HG02759 (cell line): ENCODE results near the gene DOK3.

Source experiments
- ATAC-seq: cut with Tn5 transposase; IDR thresholded peaks from one replicate; pipeline ENCODE4 v1.9.1; 2021; ENCODE audit warnings: mild to moderate bottlenecking, moderate library complexity; ENCODE audit not compliant: unreplicated experiment

DOK3 gene

DNA sequence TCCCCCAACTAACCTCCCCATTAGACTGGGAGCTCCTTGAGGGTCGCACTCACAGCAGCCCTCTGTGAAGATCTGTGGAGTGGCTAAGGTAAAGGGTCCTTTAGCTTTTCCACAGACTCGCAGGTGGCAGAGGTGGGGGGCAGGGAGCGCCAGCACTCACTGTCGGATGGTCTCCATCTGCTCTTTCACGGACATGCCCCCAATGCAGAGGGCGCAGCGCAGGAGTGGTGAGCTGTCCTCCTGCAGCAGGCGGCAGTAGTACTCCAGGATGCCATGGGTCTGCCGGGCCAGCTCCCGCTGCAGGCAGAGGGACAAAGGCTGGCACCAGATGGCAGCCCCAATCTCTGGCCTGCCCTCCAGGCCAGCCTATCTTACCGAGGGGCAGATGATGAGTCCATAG is 4.9 kb upstream of the DOK3 start:
- ATAC-seq, result no peak

DNA sequence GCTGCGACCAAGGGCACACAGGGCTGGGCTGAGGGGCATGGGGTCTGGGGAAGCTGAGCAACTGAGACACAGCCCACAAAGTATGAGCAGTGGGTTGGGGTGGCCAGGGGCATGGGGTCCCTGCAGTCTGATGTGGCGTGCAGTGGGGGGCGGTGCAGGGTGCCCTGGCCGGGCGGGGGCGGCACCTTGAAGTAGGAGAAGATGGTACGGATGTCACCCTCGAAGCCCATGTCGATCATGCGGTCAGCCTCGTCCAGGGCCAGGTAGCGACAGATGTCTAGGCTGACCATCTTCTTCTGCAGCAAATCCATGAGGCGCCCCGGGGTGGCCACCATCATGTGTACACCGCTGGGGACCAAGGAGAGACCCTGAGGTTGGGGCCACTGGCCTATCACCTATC is 3.9 kb upstream of the DOK3 start:
- no peak for ATAC-seq

- ATAC-seq, result no peak
Observed at GRCh38 chr5:177512736-177513380, 3.2 kb upstream of the DOK3 start.

DNA sequence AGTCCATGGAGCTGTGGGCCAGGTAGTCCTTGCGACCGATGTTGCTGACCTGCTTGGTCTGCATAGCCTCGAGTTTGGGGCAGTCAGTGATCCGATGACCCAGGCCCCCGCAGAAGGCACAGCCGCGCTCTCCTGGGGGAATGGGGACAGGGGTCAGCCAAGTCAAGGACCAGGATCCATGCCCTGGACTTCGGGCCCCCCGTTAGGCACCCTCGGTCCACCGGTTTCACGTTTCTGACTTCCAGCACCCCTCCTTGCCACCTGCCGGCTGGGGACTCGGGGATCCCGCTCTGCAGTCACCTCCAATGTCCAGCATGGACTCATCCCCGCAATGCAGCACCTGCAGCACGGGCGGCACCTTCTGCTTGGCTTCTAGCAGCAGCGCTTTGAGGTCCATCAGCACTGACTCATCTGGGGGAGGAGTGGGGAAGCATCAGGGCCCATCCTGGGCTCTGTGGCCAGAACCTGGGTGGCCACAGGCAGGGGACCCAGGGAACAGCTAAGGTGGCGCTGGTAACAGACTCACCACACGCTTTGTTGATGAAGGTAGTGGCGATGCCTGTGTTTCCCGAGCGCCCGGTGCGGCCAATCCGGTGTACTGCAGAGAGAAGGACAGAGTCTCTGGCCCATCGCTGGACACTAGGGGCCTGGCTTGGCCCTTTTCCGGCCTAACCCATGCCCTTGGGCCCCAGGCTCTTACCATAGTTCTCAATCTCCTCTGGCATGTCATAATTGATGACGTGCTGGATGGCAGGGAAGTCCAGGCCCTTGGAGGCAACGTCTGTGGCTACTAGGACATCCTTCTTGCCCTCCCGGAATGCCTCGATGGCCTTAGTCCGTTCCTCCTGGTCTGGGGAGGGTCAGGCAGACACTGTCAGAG is 2.4 kb upstream of the DOK3 start:
- no peak for ATAC-seq

- ATAC-seq, result no peak
Observed at GRCh38 chr5:177511181-177511580, 1.6 kb upstream of the DOK3 start.

- peak; percentile 45 for ATAC-seq
Observed at GRCh38 chr5:177510567-177511053, 984 bp upstream of the DOK3 start.

- ATAC-seq, result peak; percentile 37
Observed at GRCh38 chr5:177509991-177510566, 453 bp upstream of the DOK3 start.

- ATAC-seq, result peak; percentile 42
Observed at GRCh38 chr5:177508837-177509236, 789 bp downstream of the DOK3 start.

GRCh38 chr5:177508221-177508611 is 1.4 kb downstream of the DOK3 start:
- no peak for ATAC-seq

GRCh38 chr5:177507596-177508220 is 1.9 kb downstream of the DOK3 start:
- no peak for ATAC-seq

DNA sequence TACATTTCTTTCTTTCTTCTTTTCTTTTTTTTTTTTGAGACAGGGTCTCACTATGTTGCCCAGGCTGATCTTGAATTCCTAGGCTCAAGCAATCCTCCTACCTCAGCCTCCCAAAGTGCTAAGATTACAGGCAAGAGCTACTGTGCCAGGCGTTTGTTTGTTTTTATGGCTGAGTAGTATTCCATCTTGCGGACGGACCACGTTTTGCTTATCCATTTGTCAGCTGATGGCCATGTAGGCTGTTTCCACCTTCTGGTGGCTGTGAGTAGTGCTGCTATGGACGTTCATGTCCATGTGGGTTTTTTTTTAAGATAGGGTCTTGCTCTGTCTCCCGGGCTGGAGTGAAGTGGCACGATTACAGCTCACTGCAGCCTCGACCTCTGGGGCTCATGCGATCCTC is 2.5 kb downstream of the DOK3 start:
- ATAC-seq, result no peak

- ATAC-seq, result no peak
Observed at GRCh38 chr5:177505075-177505474, 4.6 kb downstream of the DOK3 start.

- no peak for ATAC-seq
Observed at GRCh38 chr5:177504086-177505056, 5.3 kb downstream of the DOK3 start.

DNA sequence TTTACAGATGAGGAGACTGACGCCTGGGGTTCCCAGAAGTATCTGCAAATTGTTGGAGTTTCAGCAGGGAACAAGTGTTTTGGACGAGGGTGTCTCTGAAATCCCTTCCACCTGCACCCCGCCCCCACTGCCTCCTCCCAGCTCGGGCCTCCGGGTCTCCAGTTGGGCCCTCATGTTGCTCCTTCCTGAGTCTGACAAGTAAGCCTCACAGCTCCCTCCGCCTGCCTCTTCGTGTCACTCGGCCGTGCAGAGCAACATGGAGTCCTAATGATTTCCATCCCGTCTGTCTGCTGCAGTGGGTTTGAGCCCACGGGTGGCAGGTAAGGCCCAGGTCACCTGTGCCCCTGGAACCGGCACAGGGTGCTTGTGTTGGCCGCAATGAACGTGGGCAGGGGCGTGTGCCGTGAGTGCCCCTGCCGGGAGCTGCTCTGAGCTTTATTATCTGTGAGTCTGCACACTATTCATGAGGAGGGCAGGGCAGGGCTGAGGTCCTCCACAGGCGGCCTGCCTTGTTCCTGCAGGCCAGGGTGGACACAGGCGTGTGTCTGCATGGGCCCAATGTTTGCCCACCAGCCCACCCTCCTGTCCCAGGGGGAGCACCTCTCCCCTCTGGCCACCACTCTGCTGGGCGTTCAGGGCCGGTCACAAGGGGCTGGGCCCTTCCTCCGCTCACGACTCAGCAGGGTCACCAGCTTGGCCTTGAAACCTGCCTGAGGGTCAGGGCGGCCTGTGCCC is 6.1 kb downstream of the DOK3 start:
- ATAC-seq, result no peak

DNA sequence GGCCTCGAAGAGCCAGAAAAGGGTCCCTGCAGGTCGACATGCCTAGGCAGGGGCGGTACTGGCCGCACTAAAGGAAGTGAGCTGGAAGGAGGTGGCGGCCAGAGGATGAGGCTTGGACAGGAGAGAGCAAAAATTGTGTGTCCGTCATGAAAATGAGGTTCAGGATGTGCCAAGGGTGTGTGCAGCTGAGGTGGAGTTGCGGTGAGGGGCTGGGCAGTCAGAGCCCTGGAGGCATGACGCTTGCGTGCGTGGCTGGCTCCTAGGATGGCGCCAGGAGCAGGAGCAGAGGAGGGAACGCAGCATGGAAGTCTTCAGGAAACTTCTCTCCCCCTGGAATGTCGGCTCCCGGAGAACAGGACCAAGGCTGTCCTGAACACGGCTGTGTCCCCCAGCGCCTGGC is 6.7 kb downstream of the DOK3 start:
- ATAC-seq, result no peak

DNA sequence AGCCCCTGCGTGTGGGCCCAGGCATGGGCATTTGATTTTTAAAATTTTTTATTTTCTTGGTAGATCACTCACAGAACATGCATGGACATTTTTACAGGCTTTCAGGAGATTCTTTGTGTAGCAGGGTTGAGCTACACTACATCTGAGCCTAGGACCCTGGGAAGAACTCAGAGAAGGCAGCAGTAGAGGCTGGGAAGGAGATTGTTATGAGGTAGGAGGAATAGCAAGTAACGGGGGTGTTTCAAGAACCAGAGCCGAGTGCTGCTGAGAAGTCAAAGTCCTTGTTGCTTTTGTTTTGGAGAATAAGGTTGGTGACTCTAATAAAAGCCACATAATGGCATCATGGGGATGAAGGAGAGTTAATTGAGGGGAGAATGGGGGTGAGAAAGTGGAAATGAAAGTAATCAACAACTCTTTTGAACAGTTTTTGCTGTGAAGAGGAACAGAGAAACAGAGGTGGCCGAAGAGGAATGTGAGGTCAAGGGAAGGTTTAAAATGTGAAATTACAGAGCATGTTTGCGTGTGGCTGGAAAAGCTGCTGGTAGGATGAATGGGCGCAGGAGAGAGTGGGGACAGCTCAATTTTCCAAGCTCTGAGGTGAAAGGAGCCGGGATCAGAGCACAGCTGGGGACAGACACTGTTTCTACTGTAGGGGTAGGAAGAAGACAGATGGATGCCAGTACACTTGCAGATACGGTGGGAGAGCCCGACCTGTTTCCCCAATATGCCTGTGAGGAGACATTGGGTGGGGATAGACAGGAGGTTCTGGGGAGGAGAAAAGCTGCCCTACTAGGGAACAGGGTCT is 7.5 kb downstream of the DOK3 start:
- ATAC-seq, result no peak

- peak; percentile 31 for ATAC-seq
Observed at GRCh38 chr5:177500685-177501522, 8.7 kb downstream of the DOK3 start.

- ATAC-seq, result no peak
Observed at GRCh38 chr5:177499842-177500241, 9.8 kb downstream of the DOK3 start.
